Astrocyte (in vitro differentiated cells and primary cell): Measurements from ENCODE around the gene TMEM127. TPM values are rescaled to one million over a fixed set of nuclear protein-coding genes. Genes with fewer than 3 reads are reported as not detected.

Experiments used
- DNase-seq: peaks from one replicate; pipeline ENCODE4 v3.0.0-alpha.2; 2010; ENCODE audit warnings: low read depth
- FAIRE-seq: peaks from 2 replicates; lab custom pipeline; 2011; peaks lifted over from hg19 to GRCh38; lab: Jason Lieb, UNC
- H2AFZ ChIP-seq: 2 replicates; pipeline ENCODE4 v1.6.0; 2012; ENCODE audit warnings: low read depth, low read length, inconsistent platforms
- H3K27ac ChIP-seq: 2 replicates; pipeline ENCODE4 v1.5.1; 2011; ENCODE audit warnings: low read depth, low read length, inconsistent platforms
- H3K27me3 ChIP-seq: 2 replicates; pipeline ENCODE4 v1.6.0; 2011; ENCODE audit warnings: low read length, inconsistent platforms; ENCODE audit not compliant: insufficient read depth
- H3K36me3 ChIP-seq: 2 replicates; pipeline ENCODE4 v1.5.1; 2011; ENCODE audit warnings: low read length, inconsistent platforms; ENCODE audit not compliant: insufficient read depth
- H3K4me1 ChIP-seq: 2 replicates; pipeline ENCODE4 v1.5.1; 2011; ENCODE audit warnings: low read length, inconsistent platforms; ENCODE audit not compliant: insufficient read depth
- H3K4me2 ChIP-seq: 2 replicates; pipeline ENCODE4 v1.6.0; 2012; ENCODE audit warnings: low read length, inconsistent platforms
- H3K4me3 ChIP-seq: 2 replicates; pipeline ENCODE4 v1.5.1; 2011; ENCODE audit warnings: low read depth, mild to moderate bottlenecking, low read length, inconsistent platforms; ENCODE audit not compliant: insufficient read depth
- H3K79me2 ChIP-seq: 2 replicates; pipeline ENCODE4 v1.6.0; 2012; ENCODE audit warnings: mild to moderate bottlenecking, low read length, inconsistent platforms; ENCODE audit not compliant: insufficient read depth
- H3K9ac ChIP-seq: 2 replicates; pipeline ENCODE4 v1.6.0; 2012; ENCODE audit warnings: mild to moderate bottlenecking, low read length, inconsistent platforms
- H3K9me3 ChIP-seq: 2 replicates; pipeline ENCODE4 v1.5.1; 2012; ENCODE audit warnings: low read depth, mild to moderate bottlenecking, low read length, inconsistent platforms; ENCODE audit not compliant: insufficient read depth
- H4K20me1 ChIP-seq: 2 replicates; pipeline ENCODE4 v1.6.0; 2012; ENCODE audit warnings: low read length, inconsistent platforms; ENCODE audit not compliant: insufficient read depth
- H3K27ac Mint-ChIP-seq: one replicate; pipeline ENCODE4 v1.8.0; 2021; ENCODE audit warnings: mild to moderate bottlenecking, mixed read lengths; ENCODE audit not compliant: unreplicated experiment
- H3K27me3 Mint-ChIP-seq: one replicate; pipeline ENCODE4 v1.8.0; 2021; ENCODE audit warnings: low read depth, mixed read lengths; ENCODE audit not compliant: unreplicated experiment
- H3K36me3 Mint-ChIP-seq: one replicate; pipeline ENCODE4 v1.8.0; 2021; ENCODE audit warnings: low read depth, mixed read lengths; ENCODE audit not compliant: unreplicated experiment
- H3K4me1 Mint-ChIP-seq: one replicate; pipeline ENCODE4 v1.8.0; 2021; ENCODE audit warnings: low read depth, mixed read lengths; ENCODE audit not compliant: unreplicated experiment
- H3K4me3 Mint-ChIP-seq: one replicate; pipeline ENCODE4 v1.8.0; 2021; ENCODE audit warnings: mild to moderate bottlenecking, moderate library complexity, mixed read lengths; ENCODE audit not compliant: unreplicated experiment
- H3K9me3 Mint-ChIP-seq: one replicate; pipeline ENCODE4 v1.8.0; 2021; ENCODE audit warnings: mild to moderate bottlenecking, mixed read lengths; ENCODE audit not compliant: unreplicated experiment
- EZH2 ChIP-seq: IDR thresholded peaks from 2 replicates; pipeline ENCODE4 v1.6.1; 2012; ENCODE audit warnings: mild to moderate bottlenecking, low read length, inconsistent platforms; ENCODE audit not compliant: insufficient read depth
- total RNA-seq: library from RNA; stranded (reverse); gene quantifications from 2 replicates; pipeline ENCODE4 v1.2.1, GENCODE V29; 2021
- TF ChIP-seq, protein P1 (sequence below): IDR thresholded peaks from 2 replicates; pipeline ENCODE4 v1.5.1; 2011; ENCODE audit warnings: low read depth, mild to moderate bottlenecking, inconsistent platforms, low read length, moderate library complexity; ENCODE audit not compliant: insufficient read depth

The TMEM127 gene
- total RNA-seq, 1 donor from 2014 or later = 41.7 TPM

- H3K4me2 ChIP-seq = no peak overlapping the region
- H3K79me2 ChIP-seq = peaks cover 29% of the 10 kb centered on the region
- H3K4me3 ChIP-seq = no peak overlapping the region
- no peak overlapping the region for H3K4me3 Mint-ChIP-seq
- peaks cover 7% of the 10 kb centered on the region for H4K20me1 ChIP-seq
- H3K9me3 ChIP-seq = no peaks in the 10 kb centered on the region
- TF ChIP-seq EZH2 = no peak
- TF ChIP-seq, protein P1, sequence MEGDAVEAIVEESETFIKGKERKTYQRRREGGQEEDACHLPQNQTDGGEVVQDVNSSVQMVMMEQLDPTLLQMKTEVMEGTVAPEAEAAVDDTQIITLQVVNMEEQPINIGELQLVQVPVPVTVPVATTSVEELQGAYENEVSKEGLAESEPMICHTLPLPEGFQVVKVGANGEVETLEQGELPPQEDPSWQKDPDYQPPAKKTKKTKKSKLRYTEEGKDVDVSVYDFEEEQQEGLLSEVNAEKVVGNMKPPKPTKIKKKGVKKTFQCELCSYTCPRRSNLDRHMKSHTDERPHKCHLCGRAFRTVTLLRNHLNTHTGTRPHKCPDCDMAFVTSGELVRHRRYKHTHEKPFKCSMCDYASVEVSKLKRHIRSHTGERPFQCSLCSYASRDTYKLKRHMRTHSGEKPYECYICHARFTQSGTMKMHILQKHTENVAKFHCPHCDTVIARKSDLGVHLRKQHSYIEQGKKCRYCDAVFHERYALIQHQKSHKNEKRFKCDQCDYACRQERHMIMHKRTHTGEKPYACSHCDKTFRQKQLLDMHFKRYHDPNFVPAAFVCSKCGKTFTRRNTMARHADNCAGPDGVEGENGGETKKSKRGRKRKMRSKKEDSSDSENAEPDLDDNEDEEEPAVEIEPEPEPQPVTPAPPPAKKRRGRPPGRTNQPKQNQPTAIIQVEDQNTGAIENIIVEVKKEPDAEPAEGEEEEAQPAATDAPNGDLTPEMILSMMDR = no peak
- H3K36me3 ChIP-seq = no peaks in the 10 kb centered on the region
- H3K36me3 Mint-ChIP-seq = no peaks in the 10 kb centered on the region
- H3K27ac ChIP-seq = no peak overlapping the region
- peaks cover 14% of the 10 kb centered on the region for H3K4me1 ChIP-seq
- no peaks in the 10 kb centered on the region for H3K27me3 ChIP-seq
- H3K4me1 Mint-ChIP-seq = peaks cover 5% of the 10 kb centered on the region
- DNase-seq = no peak
- H3K27me3 Mint-ChIP-seq = no peaks in the 10 kb centered on the region
- no peak overlapping the region for H2AFZ ChIP-seq
- no peaks in the 10 kb centered on the region for H3K9me3 Mint-ChIP-seq
- H3K9ac ChIP-seq = no peak overlapping the region
- no peak overlapping the region for H3K27ac Mint-ChIP-seq
- FAIRE-seq = no peak
Measured at GRCh38 chr2:96212339-96212738, 53.5 kb downstream of the TMEM127 start.

GRCh38 chr2:96209729-96210085 is 56.1 kb downstream of the TMEM127 start:
- no peak for FAIRE-seq

More at GRCh38 chr2:96209729-96210085, 56.1 kb downstream of the TMEM127 start:
- peaks cover 27% of the 10 kb centered on the region for H3K4me1 Mint-ChIP-seq
- Histone ChIP-seq H3K27ac (no peak overlapping the region), H3K4me2 (peak overlapping the region; percentile 91), H3K4me1 (peaks cover 34% of the 10 kb centered on the region), H3K9ac (no peak overlapping the region), H3K27me3 (no peaks in the 10 kb centered on the region), H3K9me3 (no peaks in the 10 kb centered on the region), H2AFZ (no peak overlapping the region), H3K79me2 (peaks cover 54% of the 10 kb centered on the region), H3K36me3 (no peaks in the 10 kb centered on the region), H3K4me3 (peak overlapping the region; percentile 88), H4K20me1 (peaks cover 32% of the 10 kb centered on the region)
- no peak for DNase-seq
- H3K4me3 Mint-ChIP-seq = peak overlapping the region; percentile 90
- no peaks in the 10 kb centered on the region for H3K9me3 Mint-ChIP-seq
- no peaks in the 10 kb centered on the region for H3K27me3 Mint-ChIP-seq
- no peaks in the 10 kb centered on the region for H3K36me3 Mint-ChIP-seq
- peak overlapping the region; percentile 69 for H3K27ac Mint-ChIP-seq
- TF ChIP-seq EZH2 = no peak
- TF ChIP-seq, protein P1 = no peak
